Heart left ventricle (tissue), 16 donors: ENCODE results near the gene MEGF11. TPM values are rescaled to one million over a fixed set of nuclear protein-coding genes. Genes with fewer than 3 reads are reported as not detected.

ENCODE experiments used
- ATAC-seq, 4 donors: fragments of 200-7000 bp; cut with Tn5 transposase; one replicate each; pipeline ENCODE4 v1.9.1; 2020 to 2022; ENCODE audit warnings: moderate library complexity in 4 of 4, mild to moderate bottlenecking in 3 of 4, moderate number of reproducible peaks in 1 of 4
- DNase-seq, 5 donors: peaks; one replicate each; pipeline ENCODE4 v3.0.0-alpha.2; 2020
- H3K27ac ChIP-seq, 12 donors: fragments of 200-600 bp; sonication (generic) in 4 of 12; one replicate each; pipeline versions ENCODE4 v1.5.0 to v1.8.0; 2016 to 2022; ENCODE audit warnings: mild to moderate bottlenecking in 2 of 12
- H3K27me3 ChIP-seq, 9 donors: fragments of 200-600 bp; sonication (generic) in 2 of 9; one replicate each; pipeline versions ENCODE4 v1.5.1 to v1.8.0; 2016 to 2022; ENCODE audit warnings: mild to moderate bottlenecking in 3 of 9
- H3K36me3 ChIP-seq, 9 donors: fragments of 200-600 bp; sonication (generic) in 2 of 9; one replicate each; pipeline versions ENCODE4 v1.5.0 to v1.8.0; 2018 to 2022; ENCODE audit warnings: mild to moderate bottlenecking in 2 of 9
- H3K4me1 ChIP-seq, 12 donors: fragments of 200-600 bp; sonication (generic) in 4 of 12; one replicate each; pipeline versions ENCODE4 v1.5.0 to v1.8.0; 2016 to 2022; ENCODE audit warnings: mild to moderate bottlenecking in 3 of 12
- H3K4me3 ChIP-seq, 12 donors: fragments of 200-600 bp; sonication (generic) in 4 of 12; one replicate each; pipeline versions ENCODE4 v1.5.0 to v1.8.0; 2017 to 2022; ENCODE audit warnings: mild to moderate bottlenecking in 9 of 12, moderate library complexity in 4 of 12
- H3K9me3 ChIP-seq, 12 donors: fragments of 200-600 bp; sonication (generic) in 4 of 12; one replicate each; pipeline versions ENCODE4 v1.5.0 to v1.8.0; 2016 to 2022; ENCODE audit warnings: mild to moderate bottlenecking in 1 of 12
- POLR2A ChIP-seq, 2 donors: fragments of 450-650 bp; IDR thresholded peaks; one replicate each; pipeline ENCODE4 v1.6.1; 2017; ENCODE audit warnings: antibody characterized with exemption in 2 of 2, mild to moderate bottlenecking in 2 of 2, moderate library complexity in 2 of 2
- WGBS, 4 donors: extraction: QIAGEN DNeasy Blood & Tissue Kit in 2 of 4; methylation state at CpG; one replicate each; pipeline versions ENCODE4 v1.1.5 to v1.1.7; 2013 to 2018; 5-methylcytosine and 5-hydroxymethylcytosine counted together
- intact Hi-C, 10 donors: fragments of 100-400 bp; cut with DNase I; formaldehyde crosslinking; loops; one replicate each; pipeline versions ENCODE4 v1.11.1 to v1.14.2; 2022
- polyA plus RNA-seq, 2 donors: library from polyadenylated mRNA; stranded (reverse); fragments of 200-250 nt; gene quantifications; one replicate each; pipeline ENCODE4 v1.2.3, GENCODE V29; 2013
- total RNA-seq, 9 donors: library from RNA; depleted of rRNA in 2 of 9; stranded (reverse); fragments of >200 nt in 2 of 9; fragmentation: NEBNext Ultra II Directional in 3 of 9; extraction: Animal tissue kit (Norgen Biotek cat#: 25700) in 3 of 9; gene quantifications; one replicate each; pipeline versions ENCODE4 v1.1.0 to v1.2.4, GENCODE V29; 2016 to 2023
- TF ChIP-seq, protein P1 (sequence below), 12 donors: fragments of 200-600 bp; sonication (generic) in 4 of 12; IDR thresholded peaks; one replicate each; pipeline versions ENCODE4 v1.5.0 to v1.8.0; 2018 to 2022; ENCODE audit warnings: antibody characterized with exemption in 12 of 12, mild to moderate bottlenecking in 5 of 12
- donor health status: ischemic (EF 13 %, LVEDD 7.1; RV severe dilation, severe dysfunction).
- donor health status: healthy with polysubstance abuse.
- donor health status: DM: no; HTN: yes; CAD: no.
- donor health status: DM: no; HTN: no; CAD: no.
- donor health status: ischemic (EF 25% LVEDD 6.9; RV normal size, moderate dysfunction).
- donor health status: ischemic (EF 25% LVEDD 5.7; RV mildly dilated, moderate dysfunction).
- donor health status: healthy.
- donor health status: DM: yes; HTN: yes; CAD: no.
- donor health status: ischemic (EF 35%, LVEDD 5.7; RV mildly dilated, moderate dysfunction).
- donor health status: nonischemic (EF 11% LVEDD 7.7; RV severe dilation, severe dysfunction).
- donor health status: DM: yes; HTN: yes; CAD: no.
- donor health status: PGD.
- donor health status: ischemic (EF 29% LVEDD 5.4; RV normal size, mild dysfunction).
- donor health status: nonischemic (EF 23%, LVEDD 6.1; RV moderate dilation, normal function).

The MEGF11 gene
- total and polyA plus RNA-seq, 11 donors, result 0.07 TPM; not detected in 10

DNA sequence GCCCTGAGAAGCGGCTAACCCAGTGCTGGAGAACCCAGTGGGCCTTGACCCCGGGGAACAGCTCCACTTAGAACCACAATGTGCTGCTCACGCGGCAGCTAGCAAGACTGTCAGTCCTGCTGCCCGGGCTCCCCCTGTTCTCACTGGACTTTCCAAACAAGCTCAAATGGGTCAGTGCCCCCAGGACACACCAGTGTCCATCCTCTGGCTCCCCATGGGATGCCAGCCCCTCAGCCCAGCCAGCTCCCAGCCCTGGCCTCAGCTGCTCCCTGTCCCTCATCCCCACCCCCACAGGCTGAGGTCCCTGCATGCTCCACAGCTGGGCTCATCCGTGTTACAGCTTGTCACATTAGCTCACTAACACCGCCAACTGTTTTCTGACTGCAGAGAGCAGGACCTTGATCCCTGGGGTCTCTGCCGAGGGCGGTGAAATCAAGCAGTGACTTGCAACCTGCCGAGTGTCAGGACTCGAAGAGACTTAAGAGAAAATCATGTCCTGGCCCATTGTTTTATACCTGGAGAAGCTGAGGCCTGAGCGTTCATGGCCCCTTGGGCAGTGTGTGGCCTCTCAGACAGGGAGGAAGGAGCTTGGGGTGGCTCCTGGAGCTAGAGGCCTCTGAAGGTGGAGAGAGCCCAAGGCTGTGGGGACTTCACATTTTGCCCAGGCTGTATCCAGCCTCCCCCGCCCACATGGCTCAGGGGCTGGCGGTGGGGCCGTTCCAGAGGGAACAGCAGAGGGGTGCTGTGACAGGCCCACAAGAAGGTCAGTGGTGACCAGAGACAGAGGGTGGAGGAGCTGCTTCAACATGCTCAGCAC, 157.5 kb downstream of the MEGF11 start:
- no peak for TF ChIP-seq POLR2A (IDR thresholded peaks at IDR 0.05)
- TF ChIP-seq, protein P1, sequence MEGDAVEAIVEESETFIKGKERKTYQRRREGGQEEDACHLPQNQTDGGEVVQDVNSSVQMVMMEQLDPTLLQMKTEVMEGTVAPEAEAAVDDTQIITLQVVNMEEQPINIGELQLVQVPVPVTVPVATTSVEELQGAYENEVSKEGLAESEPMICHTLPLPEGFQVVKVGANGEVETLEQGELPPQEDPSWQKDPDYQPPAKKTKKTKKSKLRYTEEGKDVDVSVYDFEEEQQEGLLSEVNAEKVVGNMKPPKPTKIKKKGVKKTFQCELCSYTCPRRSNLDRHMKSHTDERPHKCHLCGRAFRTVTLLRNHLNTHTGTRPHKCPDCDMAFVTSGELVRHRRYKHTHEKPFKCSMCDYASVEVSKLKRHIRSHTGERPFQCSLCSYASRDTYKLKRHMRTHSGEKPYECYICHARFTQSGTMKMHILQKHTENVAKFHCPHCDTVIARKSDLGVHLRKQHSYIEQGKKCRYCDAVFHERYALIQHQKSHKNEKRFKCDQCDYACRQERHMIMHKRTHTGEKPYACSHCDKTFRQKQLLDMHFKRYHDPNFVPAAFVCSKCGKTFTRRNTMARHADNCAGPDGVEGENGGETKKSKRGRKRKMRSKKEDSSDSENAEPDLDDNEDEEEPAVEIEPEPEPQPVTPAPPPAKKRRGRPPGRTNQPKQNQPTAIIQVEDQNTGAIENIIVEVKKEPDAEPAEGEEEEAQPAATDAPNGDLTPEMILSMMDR (IDR thresholded peaks at IDR 0.05), result no peak
- Histone ChIP-seq H3K27ac (no peak overlapping the region), H3K36me3 (no peaks in the 10 kb centered on the region), H3K9me3 (no peaks in the 10 kb centered on the region), H3K4me1 (no peaks in the 10 kb centered on the region), H3K27me3 (peaks cover 0 to 3% (median 0%) of the 10 kb centered on the region in 9 donors), H3K4me3 (no peak overlapping the region)
- WGBS, 4 donors, result 72 to 83% (median 76%) methylated on average over 12 to 15 of the region's 15 CpGs
- DNase-seq (no peak), ATAC-seq (no peak)
- intact Hi-C loops, result no loop called here

DNA sequence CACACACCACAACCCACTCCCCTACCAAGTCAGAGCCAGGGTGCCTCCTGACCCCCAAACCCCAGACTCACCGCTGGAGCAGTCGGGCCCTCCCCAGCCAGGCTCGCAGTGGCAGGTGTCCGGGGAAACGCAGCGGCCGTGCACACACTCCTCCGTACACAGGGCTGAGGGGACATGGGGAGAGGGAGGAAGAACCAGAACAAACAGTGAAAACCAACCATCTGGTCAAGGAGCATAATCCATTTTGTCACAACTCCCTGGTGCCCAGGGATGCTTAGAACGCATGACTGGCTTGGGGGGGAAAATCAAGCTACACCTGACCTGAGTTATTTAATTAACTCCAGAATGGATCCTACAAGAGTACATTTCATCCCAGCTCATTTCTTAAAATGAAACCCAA, 159.2 kb downstream of the MEGF11 start:
- H3K27me3 ChIP-seq, result peaks cover 0 to 3% (median 0%) of the 10 kb centered on the region in 9 donors
- no peak for DNase-seq
- TF ChIP-seq, protein P1 (IDR thresholded peaks at IDR 0.05), result no peak
- no peak for TF ChIP-seq POLR2A (IDR thresholded peaks at IDR 0.05)
- no peak for ATAC-seq
- no peak overlapping the region for H3K27ac ChIP-seq
- H3K9me3 ChIP-seq, result no peaks in the 10 kb centered on the region
- WGBS, 4 donors, result 91 to 95% (median 94%) methylated on average over 9 of the region's 9 CpGs
- H3K4me3 ChIP-seq, result no peak overlapping the region
- intact Hi-C loops, result no loop called here
- H3K36me3 ChIP-seq, result no peaks in the 10 kb centered on the region
- H3K4me1 ChIP-seq, result peaks cover 0 to 8% (median 0%) of the 10 kb centered on the region in 12 donors

DNA sequence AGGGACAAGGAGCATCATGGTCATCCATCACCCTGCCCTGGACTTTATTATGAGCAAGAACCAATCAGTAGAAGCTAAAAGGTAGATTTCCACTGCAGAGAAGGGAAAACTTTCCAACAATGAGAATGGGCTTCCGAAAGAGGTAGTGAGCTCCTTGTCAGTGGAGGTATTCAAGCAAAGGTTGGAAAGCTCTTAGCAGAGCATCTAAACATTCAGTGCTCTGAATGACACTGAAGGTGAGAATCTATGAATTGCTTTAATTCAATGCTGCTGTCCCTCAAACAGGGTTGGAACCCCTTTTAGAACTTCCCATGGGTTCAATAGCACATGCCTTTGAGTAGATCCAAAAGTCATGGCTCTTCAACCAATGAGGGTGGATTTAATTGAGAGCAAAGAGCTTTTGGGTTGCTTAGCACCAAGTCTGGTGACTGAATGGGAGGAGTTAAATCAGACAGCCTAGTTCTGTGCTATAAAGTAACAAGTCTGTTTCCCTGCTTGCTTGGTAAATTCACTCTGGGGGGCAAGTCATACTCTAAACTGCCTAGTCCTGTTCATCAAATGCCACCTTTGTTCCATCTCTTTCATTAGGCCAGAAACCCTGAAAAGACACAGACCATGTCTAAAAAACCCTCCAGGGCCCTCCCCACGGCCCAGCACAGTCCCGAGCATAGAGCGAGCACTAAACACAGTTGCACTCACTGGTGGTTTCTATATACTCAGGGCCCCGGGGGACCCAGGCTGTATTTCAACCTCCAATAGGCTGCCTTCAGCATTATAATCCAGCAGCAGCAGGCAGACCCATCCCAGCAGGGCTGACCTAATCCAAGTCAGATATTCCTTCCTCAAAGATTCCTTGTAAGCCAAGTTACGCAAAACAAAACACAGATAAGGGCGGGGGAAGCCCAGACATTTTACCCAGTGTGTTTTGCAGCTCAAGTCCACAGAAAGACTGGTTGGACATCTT, 161.2 kb downstream of the MEGF11 start:
- WGBS, 4 donors, result 60 to 81% (median 75%) methylated on average over 7 of the region's 7 CpGs
- Histone ChIP-seq H3K36me3 (no peaks in the 10 kb centered on the region), H3K4me3 (no peak overlapping the region), H3K4me1 (peaks cover 0 to 21% (median 7%) of the 10 kb centered on the region in 12 donors), H3K9me3 (no peaks in the 10 kb centered on the region), H3K27me3 (peaks cover 0 to 3% (median 0%) of the 10 kb centered on the region in 9 donors), H3K27ac (no peak overlapping the region)
- TF ChIP-seq, protein P1 (IDR thresholded peaks at IDR 0.05), result no peak
- no peak for TF ChIP-seq POLR2A (IDR thresholded peaks at IDR 0.05)
- ATAC-seq, result no peak
- DNase-seq, result no peak
- intact Hi-C loops, result no loop called here

DNA sequence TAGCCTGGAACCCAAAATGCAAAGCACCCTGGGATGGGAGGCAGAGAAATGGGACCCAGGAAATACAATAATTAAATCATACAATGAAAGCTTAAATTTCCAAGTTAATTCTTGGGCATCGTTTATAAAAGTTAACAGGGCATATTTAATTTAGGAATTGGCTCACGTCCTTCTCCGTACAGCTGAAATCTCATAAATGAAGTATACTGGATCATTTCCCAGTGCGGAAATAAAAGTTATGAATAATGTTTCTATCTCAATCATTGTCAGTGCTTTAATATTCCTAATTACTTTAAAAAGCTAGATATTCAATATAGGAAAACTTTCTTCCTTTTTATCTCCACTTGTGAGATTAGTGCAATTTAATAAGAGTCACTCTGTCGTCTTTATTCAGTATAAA, 164.0 kb downstream of the MEGF11 start:
- peaks cover 0 to 21% (median 7%) of the 10 kb centered on the region in 12 donors for H3K4me1 ChIP-seq
- no peak overlapping the region for H3K4me3 ChIP-seq
- no peaks in the 10 kb centered on the region for H3K36me3 ChIP-seq
- DNase-seq (no peak), ATAC-seq (no peak)
- H3K9me3 ChIP-seq, result peaks cover 0 to 5% (median 0%) of the 10 kb centered on the region in 12 donors
- no peaks in the 10 kb centered on the region for H3K27me3 ChIP-seq
- peak overlapping the region in 11 of 12 donors; percentile 40 to 88 (median 64) for H3K27ac ChIP-seq
- intact Hi-C loops, result no loop called here
- TF ChIP-seq, protein P1 (IDR thresholded peaks at IDR 0.05), result no peak
- no peak for TF ChIP-seq POLR2A (IDR thresholded peaks at IDR 0.05)
- WGBS, 4 donors, result 39 to 46% (median 42%) methylated on average over 5 of the region's 5 CpGs
